GM19035 (cell line): ENCODE measurements around the gene SHISA4.

Source experiments
- ATAC-seq: cut with Tn5 transposase; IDR thresholded peaks from one replicate; pipeline ENCODE4 v1.9.1; 2021; ENCODE audit not compliant: unreplicated experiment

SHISA4 gene

GRCh38 chr1:201880928-201881571, 7.6 kb upstream of the SHISA4 start:
- ATAC-seq = no peak

- ATAC-seq = no peak
Observed at GRCh38 chr1:201881617-201882016, 7.1 kb upstream of the SHISA4 start.

- ATAC-seq = no peak
Observed at GRCh38 chr1:201882665-201883132, 6.0 kb upstream of the SHISA4 start.

GRCh38 chr1:201883266-201883665, 5.4 kb upstream of the SHISA4 start:
- no peak for ATAC-seq

GRCh38 chr1:201883786-201884185, 4.9 kb upstream of the SHISA4 start:
- ATAC-seq = no peak

GRCh38 chr1:201884425-201884824, 4.3 kb upstream of the SHISA4 start:
- ATAC-seq = no peak

- no peak for ATAC-seq
Observed at GRCh38 chr1:201885531-201886075, 3.1 kb upstream of the SHISA4 start.

- ATAC-seq = no peak
Observed at GRCh38 chr1:201886103-201886885, 2.4 kb upstream of the SHISA4 start.

- ATAC-seq = no peak
Observed at GRCh38 chr1:201887116-201887866, 1.4 kb upstream of the SHISA4 start.

- ATAC-seq = no peak
Observed at GRCh38 chr1:201889090-201889968, 631 bp downstream of the SHISA4 start.

- ATAC-seq = no peak
Observed at GRCh38 chr1:201890223-201890622, 1.5 kb downstream of the SHISA4 start.

GRCh38 chr1:201890806-201891450, 2.2 kb downstream of the SHISA4 start:
- ATAC-seq = no peak

- no peak for ATAC-seq
Observed at GRCh38 chr1:201891451-201892045, 2.9 kb downstream of the SHISA4 start.

GRCh38 chr1:201892211-201892610, 3.5 kb downstream of the SHISA4 start:
- no peak for ATAC-seq

GRCh38 chr1:201893431-201893830, 4.7 kb downstream of the SHISA4 start:
- no peak for ATAC-seq

GRCh38 chr1:201894343-201895119, 5.8 kb downstream of the SHISA4 start:
- no peak for ATAC-seq

GRCh38 chr1:201895120-201895665, 6.5 kb downstream of the SHISA4 start:
- ATAC-seq = no peak
